H1 (cell line): ENCODE measurements around the gene HEBP1. TPM values are rescaled to one million over a fixed set of nuclear protein-coding genes. Genes with fewer than 3 reads are reported as not detected.

Experiments used
- CHD2 ChIP-seq: IDR thresholded peaks from 2 replicates; pipeline ENCODE4 v1.6.1; 2012; ENCODE audit warnings: low read length, improper control_type of control experiment
- GTF2F1 ChIP-seq: IDR thresholded peaks from 2 replicates; pipeline ENCODE4 v1.6.1; 2012; ENCODE audit warnings: low read depth, low read length, improper control_type of control experiment, borderline replicate concordance
- TAF1 ChIP-seq: IDR thresholded peaks from 2 replicates; pipeline ENCODE4 v1.6.1; 2011; ENCODE audit warnings: mild to moderate bottlenecking, low read depth, low read length
- polyA plus RNA-seq, 7 experiments: library from polyadenylated mRNA; depleted of rRNA in 3 of 7; stranded (reverse) in 5 of 7; unstranded in 2 of 7; fragments of >200 nt in 5 of 7; fragments of 200-250 nt in 2 of 7; gene quantifications; 1 replicate in 5 of 7; 2 replicates in 1 of 7; 4 replicates in 1 of 7; pipeline versions ENCODE4 v1.2.1 to v1.2.3, GENCODE V29; 2011 to 2013; ENCODE audit warnings: missing spikeins in 2 of 7, mixed read lengths in 2 of 7
- total RNA-seq: library from RNA; stranded (reverse); fragmentation: NEBNext Ultra II Directional; extraction: Animal tissue kit (Norgen Biotek cat#: 25700); gene quantifications from 2 replicates; pipeline ENCODE4 v1.2.1, GENCODE V29; 2021
- TF ChIP-seq, protein P1 (sequence below): fragments of 300-600 bp; sonication (generic); IDR thresholded peaks from 2 replicates; pipeline ENCODE4 v1.7.1; 2012; ENCODE audit warnings: low read length, moderate library complexity, mild to moderate bottlenecking, inconsistent platforms; ENCODE audit not compliant: insufficient replicate concordance

HEBP1 gene
- total and polyA plus RNA-seq, 2 of the 8 experiments (the other 6 are each of a cell fraction or from before 2014, with no cell fraction given): 30.8 to 56.1 TPM

DNA sequence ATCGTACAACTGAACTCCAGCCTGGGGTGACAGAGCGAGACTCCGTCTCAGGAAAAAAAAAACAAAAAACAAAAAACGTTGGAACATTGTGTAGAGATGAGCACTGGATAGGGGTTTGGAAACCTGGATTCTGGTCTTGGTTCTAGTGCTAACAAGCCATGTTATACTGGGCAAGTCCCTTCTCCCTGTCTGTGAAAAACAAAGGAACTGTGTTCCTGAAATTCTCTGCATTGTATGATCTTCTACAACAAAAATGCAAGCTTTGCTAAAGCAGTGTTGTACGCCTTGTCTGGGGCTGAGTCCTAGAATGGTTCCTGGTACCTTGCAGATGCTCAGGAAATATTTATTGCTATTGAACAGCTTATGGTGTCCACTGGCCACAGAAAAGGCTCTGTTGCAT lies 61.5 kb downstream of the HEBP1 start (continued):
- TF ChIP-seq, protein P1, sequence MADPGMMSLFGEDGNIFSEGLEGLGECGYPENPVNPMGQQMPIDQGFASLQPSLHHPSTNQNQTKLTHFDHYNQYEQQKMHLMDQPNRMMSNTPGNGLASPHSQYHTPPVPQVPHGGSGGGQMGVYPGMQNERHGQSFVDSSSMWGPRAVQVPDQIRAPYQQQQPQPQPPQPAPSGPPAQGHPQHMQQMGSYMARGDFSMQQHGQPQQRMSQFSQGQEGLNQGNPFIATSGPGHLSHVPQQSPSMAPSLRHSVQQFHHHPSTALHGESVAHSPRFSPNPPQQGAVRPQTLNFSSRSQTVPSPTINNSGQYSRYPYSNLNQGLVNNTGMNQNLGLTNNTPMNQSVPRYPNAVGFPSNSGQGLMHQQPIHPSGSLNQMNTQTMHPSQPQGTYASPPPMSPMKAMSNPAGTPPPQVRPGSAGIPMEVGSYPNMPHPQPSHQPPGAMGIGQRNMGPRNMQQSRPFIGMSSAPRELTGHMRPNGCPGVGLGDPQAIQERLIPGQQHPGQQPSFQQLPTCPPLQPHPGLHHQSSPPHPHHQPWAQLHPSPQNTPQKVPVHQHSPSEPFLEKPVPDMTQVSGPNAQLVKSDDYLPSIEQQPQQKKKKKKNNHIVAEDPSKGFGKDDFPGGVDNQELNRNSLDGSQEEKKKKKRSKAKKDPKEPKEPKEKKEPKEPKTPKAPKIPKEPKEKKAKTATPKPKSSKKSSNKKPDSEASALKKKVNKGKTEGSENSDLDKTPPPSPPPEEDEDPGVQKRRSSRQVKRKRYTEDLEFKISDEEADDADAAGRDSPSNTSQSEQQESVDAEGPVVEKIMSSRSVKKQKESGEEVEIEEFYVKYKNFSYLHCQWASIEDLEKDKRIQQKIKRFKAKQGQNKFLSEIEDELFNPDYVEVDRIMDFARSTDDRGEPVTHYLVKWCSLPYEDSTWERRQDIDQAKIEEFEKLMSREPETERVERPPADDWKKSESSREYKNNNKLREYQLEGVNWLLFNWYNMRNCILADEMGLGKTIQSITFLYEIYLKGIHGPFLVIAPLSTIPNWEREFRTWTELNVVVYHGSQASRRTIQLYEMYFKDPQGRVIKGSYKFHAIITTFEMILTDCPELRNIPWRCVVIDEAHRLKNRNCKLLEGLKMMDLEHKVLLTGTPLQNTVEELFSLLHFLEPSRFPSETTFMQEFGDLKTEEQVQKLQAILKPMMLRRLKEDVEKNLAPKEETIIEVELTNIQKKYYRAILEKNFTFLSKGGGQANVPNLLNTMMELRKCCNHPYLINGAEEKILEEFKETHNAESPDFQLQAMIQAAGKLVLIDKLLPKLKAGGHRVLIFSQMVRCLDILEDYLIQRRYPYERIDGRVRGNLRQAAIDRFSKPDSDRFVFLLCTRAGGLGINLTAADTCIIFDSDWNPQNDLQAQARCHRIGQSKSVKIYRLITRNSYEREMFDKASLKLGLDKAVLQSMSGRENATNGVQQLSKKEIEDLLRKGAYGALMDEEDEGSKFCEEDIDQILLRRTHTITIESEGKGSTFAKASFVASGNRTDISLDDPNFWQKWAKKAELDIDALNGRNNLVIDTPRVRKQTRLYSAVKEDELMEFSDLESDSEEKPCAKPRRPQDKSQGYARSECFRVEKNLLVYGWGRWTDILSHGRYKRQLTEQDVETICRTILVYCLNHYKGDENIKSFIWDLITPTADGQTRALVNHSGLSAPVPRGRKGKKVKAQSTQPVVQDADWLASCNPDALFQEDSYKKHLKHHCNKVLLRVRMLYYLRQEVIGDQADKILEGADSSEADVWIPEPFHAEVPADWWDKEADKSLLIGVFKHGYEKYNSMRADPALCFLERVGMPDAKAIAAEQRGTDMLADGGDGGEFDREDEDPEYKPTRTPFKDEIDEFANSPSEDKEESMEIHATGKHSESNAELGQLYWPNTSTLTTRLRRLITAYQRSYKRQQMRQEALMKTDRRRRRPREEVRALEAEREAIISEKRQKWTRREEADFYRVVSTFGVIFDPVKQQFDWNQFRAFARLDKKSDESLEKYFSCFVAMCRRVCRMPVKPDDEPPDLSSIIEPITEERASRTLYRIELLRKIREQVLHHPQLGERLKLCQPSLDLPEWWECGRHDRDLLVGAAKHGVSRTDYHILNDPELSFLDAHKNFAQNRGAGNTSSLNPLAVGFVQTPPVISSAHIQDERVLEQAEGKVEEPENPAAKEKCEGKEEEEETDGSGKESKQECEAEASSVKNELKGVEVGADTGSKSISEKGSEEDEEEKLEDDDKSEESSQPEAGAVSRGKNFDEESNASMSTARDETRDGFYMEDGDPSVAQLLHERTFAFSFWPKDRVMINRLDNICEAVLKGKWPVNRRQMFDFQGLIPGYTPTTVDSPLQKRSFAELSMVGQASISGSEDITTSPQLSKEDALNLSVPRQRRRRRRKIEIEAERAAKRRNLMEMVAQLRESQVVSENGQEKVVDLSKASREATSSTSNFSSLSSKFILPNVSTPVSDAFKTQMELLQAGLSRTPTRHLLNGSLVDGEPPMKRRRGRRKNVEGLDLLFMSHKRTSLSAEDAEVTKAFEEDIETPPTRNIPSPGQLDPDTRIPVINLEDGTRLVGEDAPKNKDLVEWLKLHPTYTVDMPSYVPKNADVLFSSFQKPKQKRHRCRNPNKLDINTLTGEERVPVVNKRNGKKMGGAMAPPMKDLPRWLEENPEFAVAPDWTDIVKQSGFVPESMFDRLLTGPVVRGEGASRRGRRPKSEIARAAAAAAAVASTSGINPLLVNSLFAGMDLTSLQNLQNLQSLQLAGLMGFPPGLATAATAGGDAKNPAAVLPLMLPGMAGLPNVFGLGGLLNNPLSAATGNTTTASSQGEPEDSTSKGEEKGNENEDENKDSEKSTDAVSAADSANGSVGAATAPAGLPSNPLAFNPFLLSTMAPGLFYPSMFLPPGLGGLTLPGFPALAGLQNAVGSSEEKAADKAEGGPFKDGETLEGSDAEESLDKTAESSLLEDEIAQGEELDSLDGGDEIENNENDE: no peak
- TF ChIP-seq TAF1 (no peak), GTF2F1 (no peak), CHD2 (no peak)
- TF ChIP-seq, all 59 proteins: peak for 0
